GM03348 (cell line): Measurements from ENCODE around the gene OPN3.

ENCODE experiments used
- DNase-seq: peaks from one replicate; pipeline ENCODE4 v3.0.0; 2012; ENCODE audit warnings: low spot score

Gene OPN3

DNA sequence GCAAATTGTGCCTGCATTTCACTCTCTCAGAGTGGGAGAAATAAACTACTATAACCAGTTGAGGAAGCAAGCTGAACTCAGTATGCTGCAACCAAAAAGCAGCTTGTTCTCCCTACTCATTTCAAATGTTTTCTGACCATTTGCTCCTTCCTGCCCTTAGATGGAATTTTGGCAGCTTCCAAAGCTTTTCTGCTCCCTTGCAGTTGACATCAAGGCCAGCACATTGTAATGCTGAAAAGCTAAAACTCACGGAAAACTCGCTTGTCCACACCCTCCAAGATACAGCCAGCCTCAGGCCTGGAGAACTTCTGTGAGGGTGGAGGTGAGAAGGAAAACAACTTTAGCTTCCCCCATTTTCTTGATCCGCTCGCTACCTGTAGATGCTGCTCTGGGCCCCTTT is 5.0 kb upstream of the OPN3 start:
- no peak for DNase-seq

GRCh38 chr1:241644259-241644658 is 4.1 kb upstream of the OPN3 start:
- no peak for DNase-seq

GRCh38 chr1:241642593-241642944 is 2.4 kb upstream of the OPN3 start:
- no peak for DNase-seq

- no peak for DNase-seq
Observed at GRCh38 chr1:241641773-241642592, 1.8 kb upstream of the OPN3 start.

- DNase-seq: no peak
Observed at GRCh38 chr1:241640867-241641622, 876 bp upstream of the OPN3 start.

- DNase-seq: peak; percentile 57
Observed at GRCh38 chr1:241639623-241640148, 483 bp downstream of the OPN3 start.

- no peak for DNase-seq
Observed at GRCh38 chr1:241638909-241639622, 1.1 kb downstream of the OPN3 start.

GRCh38 chr1:241638099-241638682 is 2.0 kb downstream of the OPN3 start:
- DNase-seq: no peak

DNA sequence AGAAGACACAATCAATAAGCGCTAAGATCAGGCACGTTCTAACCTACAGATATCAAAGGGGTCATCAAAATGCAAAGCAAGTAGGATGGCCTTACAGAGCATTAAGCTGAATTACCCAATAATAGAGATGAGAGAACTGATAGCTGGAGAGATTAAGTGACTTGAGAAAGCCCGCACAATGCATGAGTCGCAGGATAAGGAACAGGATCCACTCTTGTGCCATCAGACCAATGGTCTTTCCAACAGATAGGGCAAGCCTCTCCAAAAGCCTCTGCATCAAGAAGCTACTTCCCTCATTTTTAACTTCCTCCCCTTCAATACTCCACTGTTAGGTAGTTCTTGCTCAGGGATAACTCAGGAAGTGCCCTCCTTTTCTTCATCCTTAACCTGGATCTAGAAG is 2.6 kb downstream of the OPN3 start:
- DNase-seq: no peak

- peak; percentile 10 for DNase-seq
Observed at GRCh38 chr1:241637046-241637590, 3.1 kb downstream of the OPN3 start.

DNA sequence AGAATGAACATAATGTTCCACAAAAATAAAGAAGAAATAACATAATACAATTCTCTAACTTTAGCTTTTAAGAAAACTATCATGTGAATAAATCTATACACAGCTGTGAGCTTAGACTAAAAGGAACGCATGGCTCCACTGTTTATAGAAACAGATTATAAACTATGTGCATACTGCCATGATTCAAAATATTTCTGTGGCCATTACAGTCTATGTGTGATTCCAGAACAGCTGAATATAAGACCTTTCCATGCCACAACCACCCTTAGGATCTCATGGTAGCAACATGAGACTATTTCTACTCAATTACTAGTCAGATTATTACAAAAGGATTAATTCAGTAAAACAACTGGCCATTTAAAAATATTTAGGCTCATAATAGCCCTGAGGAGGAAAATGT is 3.9 kb downstream of the OPN3 start:
- no peak for DNase-seq

DNA sequence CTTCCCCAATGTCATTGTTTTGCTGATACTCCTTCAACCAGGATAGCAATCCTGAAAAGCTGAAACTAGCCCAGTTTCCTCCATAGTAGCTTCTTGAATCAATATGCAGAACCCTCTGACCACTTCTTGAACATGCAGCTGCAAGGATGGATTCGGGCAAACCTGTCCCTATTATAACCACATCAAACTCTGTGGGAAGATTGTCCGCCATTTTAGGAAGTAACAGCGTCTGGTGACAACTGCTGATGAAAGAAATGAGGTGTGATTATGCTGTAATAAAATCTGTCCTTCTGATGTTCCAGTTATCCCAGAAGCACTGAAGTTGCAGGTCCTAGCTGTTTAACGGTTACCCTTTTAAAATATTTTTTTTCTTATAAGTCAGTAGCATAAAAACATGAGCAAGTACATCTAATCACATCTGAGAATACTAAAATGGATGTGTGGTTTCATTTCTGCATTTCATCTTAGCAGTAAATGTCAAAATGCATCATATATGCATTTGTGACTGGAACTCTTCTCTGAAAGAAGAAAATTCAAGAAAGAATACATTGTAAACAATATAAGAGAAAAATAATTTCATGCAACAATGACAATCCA is 4.5 kb downstream of the OPN3 start:
- no peak for DNase-seq

- no peak for DNase-seq
Observed at GRCh38 chr1:241632987-241633386, 7.2 kb downstream of the OPN3 start.

DNA sequence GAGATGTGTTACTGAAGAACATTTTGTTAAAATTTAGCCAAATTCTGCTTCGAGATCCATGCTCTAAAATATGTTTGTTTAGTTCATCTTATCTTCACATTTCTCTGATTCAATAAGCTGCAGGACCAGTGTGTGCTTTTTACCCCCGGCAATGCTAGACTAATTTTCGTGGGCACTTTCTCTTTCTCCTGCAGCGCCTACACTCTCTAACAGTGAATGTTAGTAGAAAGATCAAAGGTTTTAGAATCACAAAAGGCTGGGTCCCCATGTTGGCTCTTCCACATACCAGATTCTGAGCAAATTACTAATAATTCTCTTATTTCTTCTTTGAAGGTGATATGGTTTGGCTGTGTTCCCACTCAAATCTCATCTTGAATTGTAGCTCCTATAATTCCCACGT is 8.5 kb downstream of the OPN3 start:
- no peak for DNase-seq

DNA sequence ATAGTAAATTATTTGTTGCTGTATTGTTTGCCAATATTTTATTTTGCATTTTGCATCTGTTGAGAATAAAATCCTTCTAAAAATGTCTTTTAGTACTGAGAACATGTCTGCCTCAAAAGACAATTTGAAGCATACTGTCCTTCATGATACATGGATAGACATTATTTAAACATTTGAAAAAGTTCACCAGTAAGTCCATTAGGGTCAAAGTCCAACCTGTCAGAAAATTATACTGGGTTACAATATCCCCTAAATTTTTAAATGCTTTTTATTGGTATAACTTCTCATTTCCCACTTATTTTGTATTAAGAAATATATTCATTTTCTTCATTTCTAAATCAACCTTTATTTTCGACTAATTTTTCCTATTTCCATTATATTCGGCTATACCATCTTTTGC is 9.3 kb downstream of the OPN3 start:
- no peak for DNase-seq

DNA sequence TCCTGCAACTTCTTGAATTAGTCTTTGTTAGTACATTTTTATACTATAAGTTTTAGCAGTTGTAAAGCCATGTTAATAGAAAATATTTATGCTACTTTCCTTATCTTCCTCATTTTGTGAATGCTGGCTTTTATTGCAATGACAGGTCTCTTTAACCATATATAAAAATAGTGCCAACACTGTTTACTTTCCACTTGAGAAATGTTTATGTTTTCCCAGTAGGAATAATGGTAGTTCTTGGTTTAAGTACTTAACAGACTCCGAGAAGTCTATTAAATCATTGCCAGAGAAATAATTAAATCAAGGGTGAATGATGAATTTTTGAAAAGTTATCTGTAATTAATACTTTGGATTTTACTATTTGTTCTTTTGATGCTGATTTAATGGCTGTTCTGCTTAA is 9.7 kb downstream of the OPN3 start:
- DNase-seq: no peak

GRCh38 chr1:241630005-241630404 is 10.2 kb downstream of the OPN3 start:
- DNase-seq: no peak

DNA sequence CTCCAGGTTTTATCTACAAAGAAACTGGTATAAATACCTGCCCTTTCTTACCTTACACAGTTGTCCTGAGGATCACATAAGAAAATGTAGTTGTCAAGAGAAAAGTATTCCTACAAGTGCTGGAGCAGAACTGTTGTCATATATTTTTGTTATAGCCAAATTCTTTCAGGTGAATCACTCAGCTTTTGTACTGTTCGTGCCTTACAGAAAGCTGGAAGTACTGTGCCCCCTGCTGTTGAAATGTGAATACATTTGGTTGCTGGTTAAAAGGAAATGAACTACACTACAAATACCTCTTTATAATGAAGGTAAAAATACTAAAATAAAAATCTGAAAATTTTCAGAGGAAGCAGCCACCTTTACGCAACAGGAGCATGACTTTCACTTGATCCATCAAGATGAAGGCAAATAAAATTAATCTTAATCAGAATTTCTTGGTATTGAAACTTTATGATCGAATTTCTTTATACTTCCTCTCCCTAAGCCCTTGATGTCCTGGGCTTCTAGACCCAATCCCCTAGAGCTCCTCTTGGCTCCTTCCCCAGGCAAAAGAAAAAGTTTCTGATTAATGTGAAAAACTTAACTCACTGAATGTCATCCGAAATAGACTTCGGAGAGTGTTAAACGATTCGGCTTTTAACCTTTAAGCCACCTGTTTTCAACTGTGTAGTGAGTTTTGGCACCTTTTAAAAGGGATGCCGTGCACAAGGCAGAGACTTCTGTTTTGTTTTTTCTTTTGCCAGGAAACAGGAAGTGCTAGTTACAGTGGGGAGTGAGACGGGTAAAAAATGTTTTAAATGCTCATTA is 12.5 kb downstream of the OPN3 start:
- DNase-seq: peak; percentile 48

- DNase-seq: no peak
Observed at GRCh38 chr1:241624935-241625334, 15.2 kb downstream of the OPN3 start.

DNA sequence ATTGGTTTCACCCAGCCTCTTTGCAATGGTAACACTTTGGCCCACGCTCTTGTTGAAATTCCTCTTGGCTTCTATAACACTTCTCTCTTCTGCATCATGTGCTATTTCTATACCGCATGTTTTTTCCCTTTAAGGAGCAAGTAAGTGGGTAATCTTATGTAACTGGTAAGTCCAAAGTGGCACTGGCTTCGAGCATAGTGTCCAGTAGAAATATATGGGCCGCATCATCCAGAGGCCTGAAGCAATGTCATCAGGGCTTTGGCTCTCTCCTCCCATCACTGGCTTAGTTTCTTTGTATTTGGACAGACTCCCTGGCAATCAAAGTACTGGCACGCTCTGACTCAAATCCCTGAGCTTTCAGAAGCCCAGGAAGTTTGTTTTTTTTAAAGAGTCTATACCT is 17.5 kb downstream of the OPN3 start:
- DNase-seq: no peak

DNA sequence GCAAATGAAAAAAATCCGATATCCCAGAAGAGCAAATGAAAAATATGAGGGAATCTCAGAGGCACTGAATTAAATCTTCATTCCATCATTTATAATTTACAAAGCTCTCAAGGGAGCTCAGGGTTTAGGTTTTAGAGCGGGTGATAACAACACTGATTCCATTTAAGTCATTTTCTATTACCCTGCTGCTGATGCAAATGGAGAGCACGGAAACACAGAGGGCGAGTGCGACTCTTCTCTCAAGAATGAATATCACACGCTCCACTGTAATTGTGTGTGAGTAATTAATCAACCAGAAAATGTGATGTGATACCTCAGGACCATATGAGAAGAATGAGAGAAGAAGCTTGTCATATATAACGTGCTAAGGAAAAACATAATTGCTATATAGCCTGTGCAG is 22.7 kb downstream of the OPN3 start:
- DNase-seq: no peak
